ENCODE results near the gene SIN3B. TPM values are rescaled to one million over a fixed set of nuclear protein-coding genes. Genes with fewer than 3 reads are reported as not detected.

Gene SIN3B
- total and polyA plus RNA-seq, 2 donors (not counting 1 experiment from before 2014, with no cell fraction given), result 118 to 138 TPM

- peaks cover 56% of the 10 kb centered on the region for H3K4me1 Mint-ChIP-seq
- ATAC-seq (ENCODE audit: low read depth), result no peak
- H3K9ac ChIP-seq (ENCODE audit: low read length), result no peak overlapping the region
- WGBS (ENCODE audit: insufficient coverage), result 94% methylated on average over 11 of the region's 12 CpGs
- intact Hi-C loops (cut with micrococcal nuclease), result loop anchor here (10.0 kb wide), 1 partner anchor 413 kb away; the partner anchor contains the start of genes ABHD8, DDA1 and MRPL34
- H3K9me3 ChIP-seq (ENCODE audit: control extremely low read depth in 1 of 3, control insufficient read depth in 2 of 3, insufficient read depth in 1 of 3, low read length in 2 of 3), result peaks cover 0 to 10% (median 0%) of the 10 kb centered on the region in 3 donors
- ChIA-PET CTCF (interaction anchor here (0.6 kb wide), 1 partner anchor 19 kb away, joined by 4 read pairs; no protein-coding TSS in a partner anchor), POLR2A (no interaction called here)
- no peak overlapping the region for H3K4me3 Mint-ChIP-seq
- no peaks in the 10 kb centered on the region for H3K9me3 Mint-ChIP-seq (ENCODE audit: insufficient read depth)
- H4K20me1 ChIP-seq (ENCODE audit: control insufficient read depth, insufficient read depth, low read length, poor library complexity, severe bottlenecking), result no peaks in the 10 kb centered on the region
- H2AFZ ChIP-seq (ENCODE audit: insufficient read depth, low read depth, low read length, poor library complexity, severe bottlenecking), result no peak overlapping the region
- DNase-seq, result no peak
- no peak for TF ChIP-seq EZH2 (IDR thresholded peaks at IDR 0.05; ENCODE audit: borderline replicate concordance, insufficient read depth, low read depth, low read length, poor library complexity, severe bottlenecking)
- no peak for TF ChIP-seq CTCF (IDR thresholded peaks at IDR 0.05)
- peaks cover 0 to 22% (median 5%) of the 10 kb centered on the region in 4 experiments for H3K27me3 ChIP-seq (replicated peaks in 1 of 4; ENCODE audit: control extremely low read depth in 1 of 4, control insufficient read depth in 3 of 4, insufficient read depth in 4 of 4, low read length in 3 of 4)
- H3K36me3 ChIP-seq (replicated peaks in 1 of 2; ENCODE audit: control extremely low read depth in 1 of 2, control insufficient read depth in 1 of 2, extremely low read depth in 1 of 2, insufficient read depth in 2 of 2, low read length in 1 of 2), result no peaks in the 10 kb centered on the region
- H3K4me1 ChIP-seq (ENCODE audit: control insufficient read depth in 2 of 2, insufficient read depth in 2 of 2, low read length in 2 of 2), result peaks cover 38 to 57% of the 10 kb centered on the region in 2 donors
- no peak overlapping the region for H3K27ac ChIP-seq (ENCODE audit: low read length in 2 of 2)
- no peak overlapping the region for H3K4me3 ChIP-seq (ENCODE audit: control extremely low read depth in 1 of 5, extremely low read depth in 1 of 5, insufficient read depth in 1 of 5, low read depth in 2 of 5, low read length in 4 of 5)
- H3K27me3 Mint-ChIP-seq, result peaks cover 3% of the 10 kb centered on the region
- H3K4me2 ChIP-seq (replicated peaks; ENCODE audit: low read depth, low read length, poor library complexity, severe bottlenecking), result no peak overlapping the region
- H3K79me2 ChIP-seq (ENCODE audit: control insufficient read depth, insufficient read depth, low read length), result no peaks in the 10 kb centered on the region
- H3K27ac Mint-ChIP-seq, result no peak overlapping the region
These were observed 62.6 kb downstream of the SIN3B start for GRCh38 chr19:16891696-16892382.

GRCh38 chr19:16892436-16892835 is 63.2 kb downstream of the SIN3B start:
- Mint-ChIP-seq H3K9me3 (ENCODE audit: insufficient read depth) (no peaks in the 10 kb centered on the region), H3K4me3 (peak overlapping the region; percentile 23), H3K27ac (peak overlapping the region; percentile 89), H3K4me1 (peaks cover 56% of the 10 kb centered on the region), H3K27me3 (peaks cover 3% of the 10 kb centered on the region)
- ChIA-PET CTCF (no interaction called here), POLR2A (no interaction called here)
- intact Hi-C loops (cut with micrococcal nuclease), result loop anchor here (10.0 kb wide), 1 partner anchor 412 kb away; the partner anchor contains the start of genes ABHD8, DDA1 and MRPL34
- no peaks in the 10 kb centered on the region for H4K20me1 ChIP-seq (ENCODE audit: control insufficient read depth, insufficient read depth, low read length, poor library complexity, severe bottlenecking)
- no peak overlapping the region for H3K4me3 ChIP-seq (ENCODE audit: control extremely low read depth in 1 of 5, extremely low read depth in 1 of 5, insufficient read depth in 1 of 5, low read depth in 2 of 5, low read length in 4 of 5)
- H3K9ac ChIP-seq (ENCODE audit: low read length), result no peak overlapping the region
- H2AFZ ChIP-seq (ENCODE audit: insufficient read depth, low read depth, low read length, poor library complexity, severe bottlenecking), result no peak overlapping the region
- H3K27me3 ChIP-seq (replicated peaks in 1 of 4; ENCODE audit: control extremely low read depth in 1 of 4, control insufficient read depth in 3 of 4, insufficient read depth in 4 of 4, low read length in 3 of 4), result peaks cover 0 to 23% (median 5%) of the 10 kb centered on the region in 4 experiments
- no peak overlapping the region for H3K27ac ChIP-seq (ENCODE audit: low read length in 2 of 2)
- H3K4me2 ChIP-seq (replicated peaks; ENCODE audit: low read depth, low read length, poor library complexity, severe bottlenecking), result no peak overlapping the region
- no peaks in the 10 kb centered on the region for H3K36me3 ChIP-seq (replicated peaks in 1 of 2; ENCODE audit: control extremely low read depth in 1 of 2, control insufficient read depth in 1 of 2, extremely low read depth in 1 of 2, insufficient read depth in 2 of 2, low read length in 1 of 2)
- DNase-seq (no peak), ATAC-seq (ENCODE audit: low read depth) (no peak)
- H3K79me2 ChIP-seq (ENCODE audit: control insufficient read depth, insufficient read depth, low read length), result no peaks in the 10 kb centered on the region
- TF ChIP-seq EZH2 (IDR thresholded peaks at IDR 0.05; ENCODE audit: borderline replicate concordance, insufficient read depth, low read depth, low read length, poor library complexity, severe bottlenecking), result no peak
- TF ChIP-seq CTCF (IDR thresholded peaks at IDR 0.05), result no peak
- H3K4me1 ChIP-seq (ENCODE audit: control insufficient read depth in 2 of 2, insufficient read depth in 2 of 2, low read length in 2 of 2), result peaks cover 41 to 60% of the 10 kb centered on the region in 2 donors
- no CpG with 5 or more reads among the region's 4 CpGs for WGBS (ENCODE audit: insufficient coverage)
- H3K9me3 ChIP-seq (ENCODE audit: control extremely low read depth in 1 of 3, control insufficient read depth in 2 of 3, insufficient read depth in 1 of 3, low read length in 2 of 3), result peaks cover 0 to 10% (median 0%) of the 10 kb centered on the region in 3 donors

Data from B cell (primary cell).